Lung (tissue), 16 donors: ENCODE results near the gene CYB5R2. TPM values are rescaled to one million over a fixed set of nuclear protein-coding genes. Genes with fewer than 3 reads are reported as not detected.

ENCODE experiments used
- ATAC-seq: fragments of 200-7000 bp; cut with Tn5 transposase; one replicate; pipeline ENCODE4 v1.9.1; 2020; ENCODE audit warnings: moderate number of reproducible peaks; ENCODE audit not compliant: insufficient read depth, low FRiP score
- DNase-seq, 3 donors: peaks; one replicate each; pipeline ENCODE4 v3.0.0-alpha.2; 2013 to 2017
- H3K27ac ChIP-seq, 2 donors: one replicate each; pipeline ENCODE4 v1.5.1; 2013; ENCODE audit warnings: mild to moderate bottlenecking in 2 of 2, moderate library complexity in 2 of 2, control low read depth in 1 of 2, inconsistent platforms in 1 of 2, low read depth in 1 of 2, low read length in 1 of 2
- H3K27me3 ChIP-seq, 3 donors: one replicate each; pipeline ENCODE4 v1.5.1; 2013; ENCODE audit warnings: low read length in 2 of 3; ENCODE audit not compliant: control insufficient read depth in 3 of 3, insufficient read depth in 3 of 3
- H3K36me3 ChIP-seq, 4 donors: one replicate each; pipeline ENCODE4 v1.5.1; 2013; ENCODE audit warnings: low read length in 4 of 4, mild to moderate bottlenecking in 1 of 4, moderate library complexity in 1 of 4; ENCODE audit not compliant: control insufficient read depth in 4 of 4, insufficient read depth in 4 of 4
- H3K4me1 ChIP-seq, 5 donors: one replicate each; pipeline ENCODE4 v1.5.1; 2013; ENCODE audit warnings: low read length in 5 of 5, mild to moderate bottlenecking in 2 of 5, moderate library complexity in 1 of 5; ENCODE audit not compliant: control insufficient read depth in 5 of 5, insufficient read depth in 5 of 5
- H3K4me3 ChIP-seq: one replicate; pipeline ENCODE4 v1.5.1; 2013; ENCODE audit warnings: mild to moderate bottlenecking, control low read depth, moderate library complexity
- H3K9ac ChIP-seq, 2 donors: one replicate each; pipeline ENCODE4 v1.5.1; 2013; ENCODE audit warnings: low read length in 2 of 2, control low read depth in 1 of 2; ENCODE audit not compliant: insufficient read depth in 1 of 2
- H3K9me3 ChIP-seq, 4 donors: one replicate each; pipeline ENCODE4 v1.5.1; 2013; ENCODE audit warnings: low read length in 3 of 4, mild to moderate bottlenecking in 1 of 4, moderate library complexity in 1 of 4; ENCODE audit not compliant: control insufficient read depth in 4 of 4, insufficient read depth in 3 of 4
- CTCF ChIP-seq: IDR thresholded peaks from 2 replicates; pipeline ENCODE4 v1.5.1; 2012; ENCODE audit warnings: mild to moderate bottlenecking; ENCODE audit errors: control extremely low read depth, extremely low read depth
- WGBS, 2 donors: extraction: QIAGEN DNeasy Blood & Tissue Kit; methylation state at CpG; one replicate each; pipeline ENCODE4 v1.1.7; 2013; 5-methylcytosine and 5-hydroxymethylcytosine counted together
- long read RNA-seq, 5 donors: transcript quantifications; one replicate each; lab custom pipeline, GENCODE V29; 2026
- polyA plus RNA-seq, 2 donors: library from polyadenylated mRNA; stranded (reverse); fragments of 200-250 nt; gene quantifications; one replicate each; pipeline ENCODE4 v1.2.1, GENCODE V29; 2013
- total RNA-seq, 2 donors: library from RNA; depleted of rRNA in 1 of 2; stranded (reverse); fragments of >200 nt in 1 of 2; gene quantifications; one replicate each; pipeline ENCODE4 v1.2.1, GENCODE V29; 2014 to 2021
- donor health status: control.
- donor health status: control.
- donor health status: Bipolar disorder and iron deficiency.
- donor health status: healthy.
- donor health status: DM: yes; HTN: yes; CAD: no.

Gene CYB5R2
- total RNA-seq (10 to 100 TPM; 14.9 to 15.5 TPM), polyA plus RNA-seq (10 to 100 TPM in 1 of 2 donors, 1 to 10 TPM in 1; 7.1 to 12.5 TPM)
- long read RNA-seq, donor 1, partial matches to known transcripts = 0 of 2 reads
- long read RNA-seq, donor 1, other reads (novel, unspliced or antisense) = 0 of 2 reads
- long read RNA-seq, donor 2, partial matches to known transcripts = 0 of 2 reads
- long read RNA-seq, donor 2, other reads (novel, unspliced or antisense) = 0 of 2 reads
- long read RNA-seq, donor 3, partial matches to known transcripts = 0 of 3 reads
- long read RNA-seq, donor 3, other reads (novel, unspliced or antisense) = 0 of 3 reads
- long read RNA-seq, donor 4, partial matches to known transcripts = 0 of 3 reads
- long read RNA-seq, donor 4, other reads (novel, unspliced or antisense) = 0 of 3 reads
- long read RNA-seq, donor 5, partial matches to known transcripts = 11 of 16 reads
- long read RNA-seq, donor 5, other reads (novel, unspliced or antisense) = 0 of 16 reads

GRCh38 chr11:7672960-7673723, at the start of gene CYB5R2:
Gene CYB5R2 (minus strand): TSS chr11:7673500. CDS start chr11:7672825, 675 bp downstream.
- Histone ChIP-seq H3K27me3 (peaks cover 0 to 9% (median 4%) of the 10 kb centered on the region in 3 donors), H3K4me1 (peaks cover 0 to 16% (median 7%) of the 10 kb centered on the region in 5 donors), H3K9me3 (no peaks in the 10 kb centered on the region), H3K27ac (peak within 1 kb of the TSS in 1 of 2 donors; percentile 34), H3K9ac (peak within 1 kb of the TSS; percentile 6 to 47), H3K36me3 (peaks cover 0 to 4% (median 0%) of the 10 kb centered on the region in 4 donors), H3K4me3 (peak within 1 kb of the TSS; percentile 39)
- peak; percentile 75 to 82 (median 80) for DNase-seq
- ATAC-seq = peak; percentile 90
- TF ChIP-seq CTCF = no peak
- 10% methylated on average over 40 of the region's 40 CpGs for WGBS, 2 donors

- TF ChIP-seq CTCF = no peak
- Histone ChIP-seq H3K27ac (no peak overlapping the region), H3K9ac (no peak overlapping the region), H3K9me3 (no peaks in the 10 kb centered on the region), H3K4me3 (no peak overlapping the region), H3K36me3 (no peaks in the 10 kb centered on the region), H3K27me3 (no peaks in the 10 kb centered on the region), H3K4me1 (no peaks in the 10 kb centered on the region)
- WGBS, 2 donors = 54 to 63% methylated on average over 3 of the region's 3 CpGs
- ATAC-seq = no peak
- DNase-seq = no peak
Observed at GRCh38 chr11:7714786-7715185, 41.5 kb upstream of the CYB5R2 start.

GRCh38 chr11:7706377-7706776, 33.1 kb upstream of the CYB5R2 start, which contains the start of gene OVCH2:
Gene OVCH2 (minus strand): TSS chr11:7706477. CDS start chr11:7706394, 83 bp downstream.
- no peak within 1 kb of the TSS for H3K27ac ChIP-seq
- WGBS, 2 donors = 71 to 82% methylated on average over 2 of the region's 2 CpGs
- no peak within 1 kb of the TSS for H3K4me3 ChIP-seq
- no peak for TF ChIP-seq CTCF
- ATAC-seq (no peak), DNase-seq (no peak)
- H3K4me1 ChIP-seq = peaks cover 0 to 5% (median 0%) of the 10 kb centered on the region in 5 donors
- H3K36me3 ChIP-seq = no peaks in the 10 kb centered on the region
- no peaks in the 10 kb centered on the region for H3K27me3 ChIP-seq
- no peaks in the 10 kb centered on the region for H3K9me3 ChIP-seq
- H3K9ac ChIP-seq = no peak within 1 kb of the TSS
